Chondrocyte (in vitro differentiated cells): Measurements from ENCODE around the gene UTP25. TPM values are rescaled to one million over a fixed set of nuclear protein-coding genes. Genes with fewer than 3 reads are reported as not detected.

Source experiments
- DNase-seq: peaks from one replicate; pipeline ENCODE4 v3.0.0; 2021; ENCODE audit warnings: mixed read lengths, low spot score
- H3K27ac Mint-ChIP-seq: one replicate; pipeline ENCODE4 v1.8.0; 2021; ENCODE audit warnings: mild to moderate bottlenecking, moderate library complexity, mixed read lengths; ENCODE audit not compliant: unreplicated experiment
- H3K27me3 Mint-ChIP-seq: 2 replicates; pipeline ENCODE4 v1.8.0; 2021; ENCODE audit warnings: low read depth, mixed read lengths
- H3K36me3 Mint-ChIP-seq: 2 replicates; pipeline ENCODE4 v1.8.0; 2021; ENCODE audit warnings: low read depth, mixed read lengths
- H3K4me1 Mint-ChIP-seq: 2 replicates; pipeline ENCODE4 v1.8.0; 2021; ENCODE audit warnings: low read depth, mild to moderate bottlenecking, mixed read lengths
- H3K4me3 Mint-ChIP-seq: one replicate; pipeline ENCODE4 v1.8.0; 2021; ENCODE audit warnings: mild to moderate bottlenecking, moderate library complexity, mixed read lengths; ENCODE audit not compliant: unreplicated experiment
- H3K9me3 Mint-ChIP-seq: 2 replicates; pipeline ENCODE4 v1.8.0; 2021; ENCODE audit warnings: low read depth, mixed read lengths
- CTCF ChIP-seq: fragments of 200-600 bp; sonication (generic); IDR thresholded peaks from 2 replicates; pipeline ENCODE4 v1.5.0; 2021; ENCODE audit warnings: antibody characterized with exemption, mild to moderate bottlenecking, moderate library complexity
- long read RNA-seq: library from polyadenylated mRNA; stranded (forward); transcript quantifications from one replicate; pipeline ENCODE4 v2.0.0, GENCODE V29; 2021
- total RNA-seq: library from RNA; stranded (reverse); gene quantifications from 3 replicates; pipeline ENCODE4 v1.2.1, GENCODE V29; 2021

The UTP25 gene
- 5.5 to 7.4 TPM (median 6.4 TPM) in 3 replicates for total RNA-seq
- long read RNA-seq, full-length matches to known transcripts: 20 of 25 reads
- long read RNA-seq, partial matches to known transcripts: 2 of 25 reads
- long read RNA-seq, other reads (novel, unspliced or antisense): 3 of 25 reads

- H3K4me3 Mint-ChIP-seq: peak within 1 kb of the TSS; percentile 90
- peaks cover 4% of the 10 kb centered on the region for H3K36me3 Mint-ChIP-seq
- H3K4me1 Mint-ChIP-seq: peaks cover 39% of the 10 kb centered on the region
- peak within 1 kb of the TSS; percentile 88 for H3K27ac Mint-ChIP-seq
- no peaks in the 10 kb centered on the region for H3K9me3 Mint-ChIP-seq
- peak; percentile 86 for TF ChIP-seq CTCF
- peak; percentile 93 for DNase-seq
- H3K27me3 Mint-ChIP-seq: no peaks in the 10 kb centered on the region
Measured at GRCh38 chr1:209827384-209828262, at the start of gene UTP25. Gene UTP25, plus strand, starts transcription at chr1:209827972. Its CDS starts 92 bp downstream, at chr1:209828064.

- no peak for TF ChIP-seq CTCF
- Mint-ChIP-seq H3K4me1 (no peaks in the 10 kb centered on the region), H3K27me3 (peaks cover 6% of the 10 kb centered on the region), H3K27ac (no peak overlapping the region), H3K4me3 (no peak overlapping the region), H3K9me3 (peaks cover 2% of the 10 kb centered on the region), H3K36me3 (peaks cover 2% of the 10 kb centered on the region)
- DNase-seq: no peak
Measured at GRCh38 chr1:209778102-209778501, 49.7 kb upstream of the UTP25 start.

GRCh38 chr1:209780268-209780667 lies 47.5 kb upstream of the UTP25 start:
- TF ChIP-seq CTCF: no peak
- peaks cover 2% of the 10 kb centered on the region for H3K36me3 Mint-ChIP-seq

GRCh38 chr1:209783386-209783785 lies 44.4 kb upstream of the UTP25 start:
- TF ChIP-seq CTCF: no peak

More at GRCh38 chr1:209780268-209780667, 47.5 kb upstream of the UTP25 start:
- H3K4me3 Mint-ChIP-seq: no peak overlapping the region
- DNase-seq: no peak
- peaks cover 2% of the 10 kb centered on the region for H3K9me3 Mint-ChIP-seq
- peaks cover under 1% of the 10 kb centered on the region for H3K27me3 Mint-ChIP-seq
- H3K27ac Mint-ChIP-seq: no peak overlapping the region
- peaks cover 14% of the 10 kb centered on the region for H3K4me1 Mint-ChIP-seq

GRCh38 chr1:209784265-209785169 lies 43.3 kb upstream of the UTP25 start, which contains the start of gene C1orf74:
Gene C1orf74, minus strand, starts transcription at chr1:209784559. Its CDS starts 925 bp downstream, at chr1:209783634.
- H3K27ac Mint-ChIP-seq: peak within 1 kb of the TSS; percentile 94
- peaks cover 29% of the 10 kb centered on the region for H3K27me3 Mint-ChIP-seq
- peak; percentile 28 for TF ChIP-seq CTCF
- peaks cover 2% of the 10 kb centered on the region for H3K36me3 Mint-ChIP-seq
- peak within 1 kb of the TSS; percentile 95 for H3K4me3 Mint-ChIP-seq
- H3K9me3 Mint-ChIP-seq: peaks cover 2% of the 10 kb centered on the region
- peak; percentile 99 for DNase-seq
- peaks cover 14% of the 10 kb centered on the region for H3K4me1 Mint-ChIP-seq

More at GRCh38 chr1:209783386-209783785, 44.4 kb upstream of the UTP25 start:
- Mint-ChIP-seq H3K36me3 (peaks cover 2% of the 10 kb centered on the region), H3K27me3 (peaks cover 24% of the 10 kb centered on the region), H3K4me3 (peak overlapping the region; percentile 95), H3K9me3 (peaks cover 2% of the 10 kb centered on the region), H3K4me1 (peaks cover 14% of the 10 kb centered on the region), H3K27ac (no peak overlapping the region)
- no peak for DNase-seq
